Smooth muscle cell (in vitro differentiated cells): ENCODE measurements around the gene F11R. TPM values are rescaled to one million over a fixed set of nuclear protein-coding genes. Genes with fewer than 3 reads are reported as not detected.
A peak's percentile ranks its signal among the peaks of the same experiment; 100 is the strongest.

ENCODE experiments used
- DNase-seq: peaks from one replicate; lab custom pipeline; 2025; ENCODE audit not compliant: unreplicated experiment; lab: John Stamatoyannopoulos, UW
- H2AFZ ChIP-seq: fragments of 200-600 bp; sonication (generic); 2 replicates; pipeline ENCODE4 v1.6.0; 2016; ENCODE audit warnings: antibody characterized with exemption, low read depth, mild to moderate bottlenecking
- H3F3A ChIP-seq: fragments of 200-600 bp; sonication (generic); 2 replicates; pipeline ENCODE4 v1.6.0; 2017; ENCODE audit warnings: antibody characterized with exemption, low read depth
- H3K27ac ChIP-seq: fragments of 200-600 bp; sonication (generic); 2 replicates; pipeline ENCODE4 v1.5.1; 2016; ENCODE audit warnings: low read depth, mild to moderate bottlenecking
- H3K27me3 ChIP-seq: fragments of 200-600 bp; sonication (generic); 2 replicates; pipeline ENCODE4 v1.6.1; 2016; ENCODE audit warnings: low read depth, mild to moderate bottlenecking
- H3K36me3 ChIP-seq: fragments of 200-600 bp; sonication (generic); 2 replicates; pipeline ENCODE4 v1.5.1; 2016; ENCODE audit warnings: low read depth
- H3K4me1 ChIP-seq: fragments of 200-600 bp; sonication (generic); 2 replicates; pipeline ENCODE4 v1.5.1; 2016; ENCODE audit warnings: low read depth
- H3K4me2 ChIP-seq: fragments of 200-600 bp; sonication (generic); 2 replicates; pipeline ENCODE4 v1.6.0; 2016; ENCODE audit warnings: mild to moderate bottlenecking
- H3K4me3 ChIP-seq: fragments of 200-600 bp; sonication (generic); 2 replicates; pipeline ENCODE4 v1.5.1; 2016; ENCODE audit warnings: mild to moderate bottlenecking
- H3K79me2 ChIP-seq: fragments of 200-600 bp; sonication (generic); 2 replicates; pipeline ENCODE4 v1.6.0; 2016; ENCODE audit warnings: low read depth, mild to moderate bottlenecking
- H3K9ac ChIP-seq: fragments of 200-600 bp; sonication (generic); 2 replicates; pipeline ENCODE4 v1.6.0; 2016; ENCODE audit warnings: low read depth
- H3K9me3 ChIP-seq: fragments of 200-600 bp; sonication (generic); replicated peaks from 2 replicates; pipeline ENCODE4 v1.5.1; 2016; ENCODE audit warnings: low read depth
- H4K20me1 ChIP-seq: fragments of 200-600 bp; sonication (generic); 2 replicates; pipeline ENCODE4 v1.6.0; 2016; ENCODE audit warnings: low read depth
- WGBS: methylation state at CpG from one replicate; pipeline ENCODE4 v1.1.7; 2016; ENCODE audit warnings: low lambda C conversion rate; 5-methylcytosine and 5-hydroxymethylcytosine counted together
- polyA plus RNA-seq: library from polyadenylated mRNA; unstranded; fragments of >200 nt; fragmentation: Nextera tagmentation; extraction: Ambion mirVana; gene quantifications from 2 replicates; pipeline ENCODE4 v1.2.1, GENCODE V29; 2016
- total RNA-seq: library from RNA; depleted of rRNA; stranded (reverse); fragments of >200 nt; gene quantifications from 2 replicates; pipeline ENCODE4 v1.2.3, GENCODE V29; 2014
- TF ChIP-seq, protein P1 (sequence below): fragments of 200-600 bp; sonication (generic); IDR thresholded peaks from 2 replicates; pipeline ENCODE4 v1.5.1; 2017; ENCODE audit warnings: borderline replicate concordance, mild to moderate bottlenecking, antibody characterized with exemption; ENCODE audit not compliant: insufficient read depth, poor library complexity, severe bottlenecking

Gene F11R
- total and polyA plus RNA-seq, 2 experiments from 2014 or later = 26.4 to 57.8 TPM

GRCh38 chr1:161044908-161045735 is 24.2 kb upstream of the F11R start:
- TF ChIP-seq, protein P1, sequence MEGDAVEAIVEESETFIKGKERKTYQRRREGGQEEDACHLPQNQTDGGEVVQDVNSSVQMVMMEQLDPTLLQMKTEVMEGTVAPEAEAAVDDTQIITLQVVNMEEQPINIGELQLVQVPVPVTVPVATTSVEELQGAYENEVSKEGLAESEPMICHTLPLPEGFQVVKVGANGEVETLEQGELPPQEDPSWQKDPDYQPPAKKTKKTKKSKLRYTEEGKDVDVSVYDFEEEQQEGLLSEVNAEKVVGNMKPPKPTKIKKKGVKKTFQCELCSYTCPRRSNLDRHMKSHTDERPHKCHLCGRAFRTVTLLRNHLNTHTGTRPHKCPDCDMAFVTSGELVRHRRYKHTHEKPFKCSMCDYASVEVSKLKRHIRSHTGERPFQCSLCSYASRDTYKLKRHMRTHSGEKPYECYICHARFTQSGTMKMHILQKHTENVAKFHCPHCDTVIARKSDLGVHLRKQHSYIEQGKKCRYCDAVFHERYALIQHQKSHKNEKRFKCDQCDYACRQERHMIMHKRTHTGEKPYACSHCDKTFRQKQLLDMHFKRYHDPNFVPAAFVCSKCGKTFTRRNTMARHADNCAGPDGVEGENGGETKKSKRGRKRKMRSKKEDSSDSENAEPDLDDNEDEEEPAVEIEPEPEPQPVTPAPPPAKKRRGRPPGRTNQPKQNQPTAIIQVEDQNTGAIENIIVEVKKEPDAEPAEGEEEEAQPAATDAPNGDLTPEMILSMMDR = no peak
- peak overlapping the region; percentile 60 for H3K4me3 ChIP-seq
- DNase-seq = no peak
- H3K36me3 ChIP-seq = no peaks in the 10 kb centered on the region
- H3K79me2 ChIP-seq = peaks cover 13% of the 10 kb centered on the region
- H3K4me1 ChIP-seq = peaks cover 13% of the 10 kb centered on the region
- peak overlapping the region; percentile 86 for H3K4me2 ChIP-seq
- peak overlapping the region; percentile 94 for H3K27ac ChIP-seq
- 2% methylated on average over 48 of the region's 48 CpGs for WGBS
- H3F3A ChIP-seq = no peaks in the 10 kb centered on the region
- no peaks in the 10 kb centered on the region for H3K27me3 ChIP-seq
- peak overlapping the region; percentile 91 for H2AFZ ChIP-seq
- H4K20me1 ChIP-seq = peaks cover 9% of the 10 kb centered on the region
- H3K9me3 ChIP-seq = no peaks in the 10 kb centered on the region
- peak overlapping the region; percentile 83 for H3K9ac ChIP-seq

DNA sequence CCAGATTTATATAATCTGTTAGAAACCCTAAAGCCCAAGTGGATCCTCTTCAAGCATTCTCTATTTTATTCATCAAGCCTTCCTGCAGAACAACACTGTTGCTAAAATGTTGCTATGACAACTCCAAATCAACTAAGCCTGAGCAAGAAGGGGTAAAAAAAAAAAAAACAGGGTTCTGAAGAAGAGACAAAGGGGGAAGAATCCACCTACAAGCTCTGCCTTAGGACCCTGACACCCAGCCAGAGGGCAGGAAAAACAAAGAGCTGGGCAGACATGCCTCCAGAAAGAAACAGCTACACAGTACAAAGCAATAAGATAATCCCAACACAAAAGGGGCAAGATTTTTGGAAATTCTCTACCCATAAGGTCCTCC is 23.6 kb upstream of the F11R start:
- H4K20me1 ChIP-seq = peaks cover 9% of the 10 kb centered on the region
- H2AFZ ChIP-seq = peak overlapping the region; percentile 8
- H3K27ac ChIP-seq = peak overlapping the region; percentile 94
- DNase-seq = no peak
- peak overlapping the region; percentile 83 for H3K9ac ChIP-seq
- H3K4me1 ChIP-seq = peaks cover 13% of the 10 kb centered on the region
- TF ChIP-seq, protein P1 = no peak
- H3K79me2 ChIP-seq = peaks cover 13% of the 10 kb centered on the region
- no peaks in the 10 kb centered on the region for H3F3A ChIP-seq
- no peaks in the 10 kb centered on the region for H3K9me3 ChIP-seq
- no peaks in the 10 kb centered on the region for H3K27me3 ChIP-seq
- no peaks in the 10 kb centered on the region for H3K36me3 ChIP-seq
- peak overlapping the region; percentile 86 for H3K4me2 ChIP-seq
- H3K4me3 ChIP-seq = peak overlapping the region; percentile 60

- 81% methylated on average over 5 of the region's 5 CpGs for WGBS
- Histone ChIP-seq H3K79me2 (peaks cover 9% of the 10 kb centered on the region), H3K36me3 (no peaks in the 10 kb centered on the region)
Measured at GRCh38 chr1:161039546-161039945, 18.6 kb upstream of the F11R start.

More at GRCh38 chr1:161039546-161039945, 18.6 kb upstream of the F11R start:
- H3K4me1 ChIP-seq = peaks cover 17% of the 10 kb centered on the region
- H3K9me3 ChIP-seq = no peaks in the 10 kb centered on the region
- no peak overlapping the region for H2AFZ ChIP-seq
- H3F3A ChIP-seq = no peaks in the 10 kb centered on the region
- H3K9ac ChIP-seq = no peak overlapping the region
- no peak overlapping the region for H3K27ac ChIP-seq
- TF ChIP-seq, protein P1 = no peak
- H3K27me3 ChIP-seq = no peaks in the 10 kb centered on the region
- peaks cover 6% of the 10 kb centered on the region for H4K20me1 ChIP-seq
- no peak overlapping the region for H3K4me2 ChIP-seq
- H3K4me3 ChIP-seq = no peak overlapping the region
- DNase-seq = no peak
